Measurements from ENCODE around the gene ECT2L. TPM values are rescaled to one million over a fixed set of nuclear protein-coding genes. Genes with fewer than 3 reads are reported as not detected.
A peak's percentile ranks its signal among the peaks of the same experiment; 100 is the strongest.

ECT2L gene
- total RNA-seq, 1 experiment from 2014 or later = not detected

DNA sequence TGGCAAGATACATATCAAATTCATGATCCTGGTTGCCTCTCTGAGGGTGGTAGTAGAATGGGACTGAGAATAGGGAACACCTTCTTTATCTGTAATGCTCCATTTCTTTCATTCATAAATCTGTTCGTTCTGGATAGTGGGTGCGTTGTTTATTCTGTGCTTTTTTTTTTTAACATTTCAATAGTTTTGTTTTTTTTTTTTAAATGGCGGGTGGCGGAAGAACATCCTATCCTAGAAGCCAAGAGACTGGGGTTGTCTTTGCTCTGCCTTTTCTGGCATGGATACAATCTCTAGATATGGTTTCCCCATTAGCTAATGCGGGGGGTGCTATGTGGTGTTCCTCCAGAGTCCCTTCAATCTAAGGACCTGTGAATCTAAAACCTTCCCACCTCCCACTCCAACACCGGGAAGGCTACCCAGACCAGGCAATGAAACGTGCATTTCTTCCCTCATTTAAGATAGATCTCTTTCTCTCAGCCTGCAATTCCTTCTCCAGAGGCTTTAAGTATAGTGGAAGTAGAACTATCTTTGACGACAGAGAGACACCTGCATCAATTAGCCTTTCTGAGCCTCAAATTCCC is 23.2 kb upstream of the ECT2L start:
- no peak for DNase-seq
- no CpG with 5 or more reads among the region's 8 CpGs for WGBS (ENCODE audit: extremely low coverage, insufficient read length, low lambda C conversion rate)
- Histone ChIP-seq H3K4me1 (ENCODE audit: insufficient read depth, low read length) (no peaks in the 10 kb centered on the region), H2BK20ac (ENCODE audit: low read depth, low read length, poor library complexity, severe bottlenecking) (no peak overlapping the region), H3K14ac (ENCODE audit: insufficient read depth, low read length) (no peak overlapping the region), H3K27me3 (ENCODE audit: insufficient read depth, low read length) (no peaks in the 10 kb centered on the region), H2BK12ac (ENCODE audit: insufficient read length, low read depth, low read length) (no peak overlapping the region), H3K56ac (ENCODE audit: insufficient read length, low read depth, low read length) (no peak overlapping the region), H3K27ac (ENCODE audit: insufficient read length, low read depth, low read length) (no peak overlapping the region), H2BK5ac (ENCODE audit: insufficient read length, low read length) (no peak overlapping the region), H3K4me2 (ENCODE audit: insufficient read depth, insufficient read length, low read length) (peak overlapping the region; percentile 75), H3T11ph (ENCODE audit: low read length) (no peak overlapping the region), H3K9ac (ENCODE audit: extremely low read depth, insufficient read length, low read length) (peak overlapping the region; percentile 94), H3K23me2 (ENCODE audit: insufficient read length, low read depth, low read length, poor library complexity, severe bottlenecking) (peaks cover 3% of the 10 kb centered on the region), H4K8ac (replicated peaks; ENCODE audit: insufficient read length, low read depth, low read length) (no peak overlapping the region), H3K79me2 (ENCODE audit: insufficient read depth, low read length) (no peaks in the 10 kb centered on the region), H2BK15ac (ENCODE audit: low read depth, low read length) (no peak overlapping the region), H4K91ac (ENCODE audit: insufficient read length, low read depth, low read length) (no peak overlapping the region), H4K5ac (ENCODE audit: insufficient read length, low read depth, low read length) (no peak overlapping the region), H3K9me3 (ENCODE audit: control insufficient read depth, low read depth, low read length) (no peaks in the 10 kb centered on the region), H2AFZ (ENCODE audit: low read length) (no peak overlapping the region), H2AK5ac (ENCODE audit: insufficient read length, low read length) (no peak overlapping the region), H2BK120ac (ENCODE audit: low read depth, low read length, poor library complexity, severe bottlenecking) (no peak overlapping the region), H3K4ac (ENCODE audit: low read depth, low read length) (no peak overlapping the region), H3K18ac (ENCODE audit: insufficient read length, low read depth, low read length) (no peak overlapping the region), H4K20me1 (ENCODE audit: control insufficient read depth, insufficient read depth, insufficient read length) (no peaks in the 10 kb centered on the region), H3K23ac (ENCODE audit: insufficient read length, low read depth, low read length) (no peak overlapping the region), H3K79me1 (ENCODE audit: insufficient read depth, low read depth, low read length, poor library complexity, severe bottlenecking) (no peaks in the 10 kb centered on the region)
- Mint-ChIP-seq H3K27ac (peak overlapping the region; percentile 87 to 100 (median 100); a peak in 6 of 7 replicates), H3K27me3 (ENCODE audit: low read depth) (no peaks in the 10 kb centered on the region), H3K4me3 (peak overlapping the region; percentile 100), H3K9me3 (no peaks in the 10 kb centered on the region), H3K36me3 (ENCODE audit: insufficient read depth in 1 of 3, low read depth in 3 of 3) (no peaks in the 10 kb centered on the region), H3K4me1 (peaks cover 10 to 19% of the 10 kb centered on the region in 2 experiments)
- TF ChIP-seq CTCF (conservative IDR thresholded peaks at IDR 0.05) = no peak
